Dermis microvascular lymphatic vessel endothelial cell (primary cell): ENCODE results near the gene NKPD1. TPM values are rescaled to one million over a fixed set of nuclear protein-coding genes. Genes with fewer than 3 reads are reported as not detected.
"Not testable (repeated sequence)": the region's sequence is repeated elsewhere in the genome, so short reads cannot be mapped to it uniquely, and the experiment has no call there.

Experiments
- DNase-seq, 2 donors: peaks; one replicate each; pipeline versions ENCODE4 v3.0.0 to v3.0.0-alpha.2; 2010; ENCODE audit warnings: low read depth in 2 of 2
- total RNA-seq: library from RNA; depleted of rRNA; stranded (reverse); fragments of >200 nt; gene quantifications from 2 replicates; pipeline ENCODE4 v1.2.1, GENCODE V29; 2014

The NKPD1 gene
- total RNA-seq, 1 donor from 2014 or later, result 0.13 TPM

DNA sequence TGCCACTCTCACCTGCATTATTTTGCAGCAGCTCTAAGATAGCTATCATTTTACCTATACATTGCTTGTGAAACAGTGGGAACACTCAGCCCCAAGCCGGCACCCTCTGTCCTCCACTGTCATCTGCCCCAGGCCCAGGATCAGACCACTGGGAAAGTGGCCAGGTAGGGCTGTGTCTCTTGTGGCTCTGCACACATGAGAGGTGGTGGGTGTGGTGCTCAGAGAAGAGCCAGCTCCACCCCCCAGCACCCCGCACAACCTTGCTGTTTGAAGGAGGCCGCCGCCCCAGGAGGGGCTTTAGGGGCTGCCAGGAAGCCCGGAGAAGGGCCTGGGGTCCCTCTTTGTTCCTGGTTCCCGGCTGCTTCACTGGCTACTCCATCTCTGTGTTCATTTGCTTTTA lies 41.2 kb downstream of the NKPD1 start:
- no peak for DNase-seq

DNA sequence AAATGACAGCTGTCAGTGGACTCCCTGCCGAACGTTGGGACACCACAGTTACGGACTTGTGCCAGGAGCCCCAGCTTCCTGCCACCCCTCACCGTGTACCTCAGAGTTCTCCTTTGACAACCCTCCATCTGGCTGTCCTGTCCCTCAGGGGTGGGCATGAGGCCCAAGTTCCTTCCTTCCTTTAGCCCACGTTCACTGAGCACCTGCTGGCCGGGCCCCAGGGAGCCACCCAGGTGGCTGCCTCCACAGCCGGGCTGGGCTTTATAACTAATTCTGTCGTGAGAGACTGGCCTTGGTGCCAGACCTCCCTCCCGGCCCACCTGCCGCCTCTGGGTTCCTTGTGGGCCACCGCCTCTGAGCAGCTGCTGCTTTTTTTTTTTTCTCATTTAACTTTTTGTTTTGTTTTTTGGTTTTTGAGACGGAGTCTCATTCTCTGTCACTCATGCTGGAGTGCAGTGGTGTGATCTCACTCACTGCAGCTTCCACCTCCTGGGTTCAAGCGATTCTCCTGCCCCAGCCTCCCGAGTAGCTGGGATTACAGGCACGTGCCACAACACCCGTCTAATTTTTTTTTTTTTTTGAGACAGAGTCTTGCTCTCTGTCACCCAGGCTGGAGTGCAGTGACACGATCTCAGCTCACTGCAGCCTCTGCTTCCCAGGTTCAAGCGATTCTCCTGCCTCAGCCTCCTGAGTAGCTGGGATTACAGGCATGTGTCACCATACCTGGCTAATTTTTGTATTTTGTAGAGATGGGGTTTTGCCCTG lies 42.0 kb downstream of the NKPD1 start:
- DNase-seq, result not testable (repeated sequence)

DNA sequence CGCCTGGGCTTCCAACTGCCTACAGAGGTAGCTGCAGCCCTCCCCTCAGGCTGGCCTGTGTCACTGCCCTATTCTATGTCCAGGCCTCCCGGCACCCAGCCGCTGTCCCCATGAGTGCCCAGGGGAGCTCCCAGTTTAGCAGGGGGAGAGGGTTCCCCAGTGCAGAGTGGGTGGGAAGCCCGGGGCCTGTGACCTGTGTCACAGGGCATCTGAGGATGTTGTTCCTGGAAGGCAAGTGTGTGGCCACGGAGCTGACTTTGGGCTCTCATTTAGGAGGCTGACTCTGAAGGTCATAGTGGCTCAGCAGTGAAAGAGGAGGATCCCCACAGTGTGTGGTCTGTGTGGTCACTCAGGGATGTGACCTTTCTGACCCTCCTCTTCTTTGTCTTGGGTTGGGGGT lies 42.7 kb downstream of the NKPD1 start:
- DNase-seq, result no peak

DNA sequence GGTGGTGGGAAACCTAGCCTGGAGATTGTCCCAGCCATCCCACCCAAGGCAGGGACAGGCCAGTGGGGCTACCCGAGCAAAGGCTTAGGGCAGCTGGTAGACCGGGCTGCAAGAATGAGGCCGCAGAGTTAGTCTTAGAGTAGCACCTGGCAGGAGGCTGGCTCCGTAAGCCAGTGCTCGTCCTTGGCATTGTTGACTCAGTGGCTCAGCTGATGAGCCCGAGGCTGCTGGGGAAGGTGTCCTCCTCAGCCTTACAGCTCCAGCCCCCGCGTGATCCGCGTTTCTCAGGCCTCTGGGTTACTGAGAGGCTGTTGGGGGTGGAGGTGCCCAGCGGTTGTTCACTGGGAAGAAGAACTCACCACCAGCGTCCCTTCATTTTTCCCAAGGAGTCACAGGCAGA lies 43.1 kb downstream of the NKPD1 start:
- DNase-seq, result no peak

DNA sequence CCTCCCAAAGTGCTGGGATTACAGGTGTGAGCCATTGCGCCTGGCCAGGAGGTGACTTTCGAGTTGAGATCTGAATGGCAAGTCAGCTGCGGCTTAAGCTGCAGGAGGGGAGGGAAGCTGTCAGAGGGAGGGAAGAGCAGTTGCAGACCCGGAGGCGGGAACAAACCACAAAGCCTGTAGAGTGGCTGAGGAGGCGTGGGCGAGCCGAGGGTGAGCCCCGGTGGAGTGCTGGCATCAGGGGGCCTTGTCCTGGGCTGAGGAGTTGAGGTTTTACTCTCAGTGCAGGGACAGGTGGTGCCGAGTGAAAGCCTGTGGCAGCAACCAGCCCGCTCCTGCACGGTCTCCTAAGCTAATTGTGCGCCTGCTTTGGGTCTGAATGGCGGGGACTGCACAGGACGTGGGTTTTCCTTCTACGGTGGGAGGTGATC lies 43.6 kb downstream of the NKPD1 start:
- no peak for DNase-seq

DNA sequence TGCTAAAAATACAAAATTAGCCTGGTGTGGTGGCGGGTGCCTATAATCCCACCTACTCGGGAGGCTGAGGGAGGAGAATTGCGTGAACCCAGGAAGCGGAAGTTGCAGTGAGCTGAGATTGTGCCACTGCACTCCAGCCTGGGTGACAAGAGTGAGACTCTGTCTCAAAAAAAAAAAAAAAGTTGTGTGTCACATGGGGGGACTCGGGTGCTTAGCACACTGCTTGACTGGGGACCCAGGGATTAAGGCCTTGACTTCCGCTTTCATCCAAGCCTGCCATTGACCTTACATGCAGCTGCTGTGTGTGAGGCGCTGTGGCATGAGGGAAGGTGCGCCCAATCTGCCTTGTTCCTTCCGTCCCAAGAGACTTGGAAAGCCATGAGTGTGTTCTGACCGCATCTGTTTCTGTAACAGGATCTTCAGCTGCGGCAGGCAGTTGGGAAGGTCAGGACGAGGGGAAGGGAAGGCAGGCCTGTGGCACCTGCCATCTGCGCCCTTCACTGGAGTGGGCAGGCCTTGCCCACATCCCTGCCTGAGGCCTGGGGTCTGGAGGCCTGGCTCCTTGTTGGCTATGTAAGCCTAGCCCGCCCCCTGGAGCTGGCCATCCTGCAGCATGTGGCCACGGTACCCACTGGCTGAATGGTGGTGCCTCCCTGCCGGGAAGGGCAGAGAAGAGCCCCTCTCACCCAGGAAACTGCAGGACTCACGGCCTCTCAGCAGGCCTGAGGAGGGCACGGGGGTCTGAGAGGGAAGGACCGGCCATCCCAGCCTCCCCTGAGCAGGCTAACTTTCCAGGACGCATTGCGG lies 44.8 kb downstream of the NKPD1 start:
- no peak for DNase-seq

DNA sequence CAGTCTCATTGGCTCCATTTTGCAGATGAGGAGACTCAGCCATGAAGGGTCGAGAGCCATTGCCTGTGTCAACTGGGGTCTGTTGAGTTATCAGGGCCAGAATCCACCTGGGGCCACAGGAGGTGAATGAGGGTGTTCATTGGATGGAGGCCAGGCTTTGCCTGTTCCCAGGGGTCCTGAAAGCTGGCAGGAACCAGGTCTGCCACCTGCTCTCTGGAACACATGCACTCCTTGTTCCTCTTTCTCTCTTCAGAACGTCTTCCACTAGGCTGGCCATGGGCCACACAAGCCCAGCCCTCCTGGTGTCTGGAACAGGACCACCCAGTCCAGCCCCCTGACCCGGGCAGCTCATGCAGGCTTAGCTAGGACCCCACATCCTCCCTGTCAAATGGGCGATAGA lies 46.7 kb downstream of the NKPD1 start:
- DNase-seq, result no peak

DNA sequence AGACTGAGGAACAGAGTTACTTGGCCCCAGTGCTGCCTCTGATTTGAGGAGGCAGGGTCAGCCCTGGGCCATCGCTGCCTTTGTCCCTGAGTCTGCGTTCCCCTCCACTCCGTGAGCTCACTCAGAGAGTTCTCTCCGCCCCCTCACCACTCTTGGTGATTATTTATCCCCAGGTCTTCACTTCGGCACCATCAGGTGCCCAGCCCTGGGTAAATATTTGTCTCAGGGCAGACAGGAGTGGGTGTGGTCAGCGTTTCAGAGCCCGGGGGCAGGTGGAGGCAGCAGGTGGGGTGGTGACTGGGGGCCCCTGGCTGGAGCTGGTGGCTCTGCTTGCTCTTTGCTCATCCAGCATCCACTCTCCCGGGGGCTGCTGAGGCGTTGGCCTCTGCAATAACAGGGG lies 47.2 kb downstream of the NKPD1 start:
- no peak for DNase-seq

DNA sequence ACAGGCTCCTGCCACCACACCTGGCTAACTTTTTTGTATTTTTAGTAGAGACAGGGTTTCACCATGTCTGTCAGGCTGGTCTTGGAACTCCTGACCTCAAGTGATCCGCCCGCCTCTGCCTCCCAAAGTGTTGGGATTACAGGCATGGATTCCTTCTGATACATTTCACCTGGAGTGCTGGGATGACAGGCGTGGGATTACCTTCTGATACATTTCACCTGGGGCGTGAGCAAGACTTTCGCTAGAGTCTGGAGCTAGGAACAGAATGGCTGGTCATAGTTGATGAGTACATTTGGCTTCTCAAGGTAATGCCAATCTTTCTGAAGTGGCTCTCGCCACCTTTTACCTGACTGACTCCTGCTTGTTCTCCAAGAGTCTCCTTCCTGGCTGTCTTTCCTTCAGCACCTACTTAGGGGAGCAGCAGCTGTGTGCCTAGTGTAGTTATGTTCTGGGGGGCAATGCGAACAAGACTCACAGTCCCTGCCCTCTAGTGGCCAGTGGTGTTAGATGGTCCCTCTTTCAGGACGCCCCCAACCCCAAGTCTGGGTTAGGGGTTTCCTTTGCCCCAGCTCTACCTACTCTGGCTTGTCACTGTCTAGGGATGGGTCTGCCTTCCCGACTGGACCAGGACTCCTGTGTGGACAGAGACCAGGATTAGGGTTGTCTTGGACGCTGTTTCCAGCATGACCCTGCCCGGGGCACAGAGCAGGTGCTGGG lies 48.5 kb downstream of the NKPD1 start:
- DNase-seq, result no peak

Other genes starting within 250 kb of the NKPD1 start
- 0.63 and 1.8 TPM in 2 replicates for gene APOC1, start 246.4 kb downstream of the NKPD1 start, total RNA-seq
- not detected in 2 replicates for gene APOC4, start 218.7 kb downstream of the NKPD1 start, total RNA-seq
- gene APOC2, start 214.9 kb downstream of the NKPD1 start, total RNA-seq, result not detected in 2 replicates
- gene CLPTM1, start 205.6 kb downstream of the NKPD1 start, total RNA-seq, result 23.2 and 52.6 TPM in 2 replicates
- gene RELB, start 159.5 kb downstream of the NKPD1 start, total RNA-seq, result 8.2 and 16.2 TPM in 2 replicates
- gene CLASRP, start 121.9 kb downstream of the NKPD1 start, total RNA-seq, result 4.2 and 6.6 TPM in 2 replicates
- 0.13 and 0.25 TPM in 2 replicates for gene ZNF296, start 84.5 kb downstream of the NKPD1 start, total RNA-seq
- 17.7 and 22.0 TPM in 2 replicates for gene GEMIN7, start 81.7 kb downstream of the NKPD1 start, total RNA-seq
- gene PPP1R37, start 67.8 kb downstream of the NKPD1 start, total RNA-seq, result 18.2 and 26.4 TPM in 2 replicates
- gene TRAPPC6A, start 17.3 kb upstream of the NKPD1 start, total RNA-seq, result 19.0 and 34.4 TPM in 2 replicates
- gene BLOC1S3, start 17.8 kb upstream of the NKPD1 start, total RNA-seq, result 2.6 and 4.0 TPM in 2 replicates
- gene EXOC3L2, start 84.4 kb upstream of the NKPD1 start, total RNA-seq, result 0.63 and 1.0 TPM in 2 replicates
- 7.4 and 19.8 TPM in 2 replicates for gene MARK4, start 90.3 kb upstream of the NKPD1 start, total RNA-seq
- gene CKM, start 161.9 kb upstream of the NKPD1 start, total RNA-seq, result 0.13 TPM in 1 of 2 replicates, not detected in the other
- gene KLC3, start 179.8 kb upstream of the NKPD1 start, total RNA-seq, result 0.13 and 0.25 TPM in 2 replicates
- gene ERCC2, start 209.6 kb upstream of the NKPD1 start, total RNA-seq, result 14.5 and 19.7 TPM in 2 replicates
- gene PPP1R13L, start 244.1 kb upstream of the NKPD1 start, total RNA-seq, result 10.0 and 20.7 TPM in 2 replicates
- gene POLR1G, start 245.7 kb upstream of the NKPD1 start, total RNA-seq, result 7.0 and 7.4 TPM in 2 replicates